GM18867 (cell line): ENCODE results near the gene ADAMTS4.

Source experiments
- ATAC-seq: cut with Tn5 transposase; IDR thresholded peaks from one replicate; pipeline ENCODE4 v1.9.1; 2021; ENCODE audit warnings: mild to moderate bottlenecking, moderate library complexity; ENCODE audit not compliant: unreplicated experiment

Gene ADAMTS4

GRCh38 chr1:161158316-161159010 lies 40.4 kb downstream of the ADAMTS4 start:
- peak; percentile 7 for ATAC-seq

- no peak for ATAC-seq
Measured at GRCh38 chr1:161157867-161158266, 41.0 kb downstream of the ADAMTS4 start.

DNA sequence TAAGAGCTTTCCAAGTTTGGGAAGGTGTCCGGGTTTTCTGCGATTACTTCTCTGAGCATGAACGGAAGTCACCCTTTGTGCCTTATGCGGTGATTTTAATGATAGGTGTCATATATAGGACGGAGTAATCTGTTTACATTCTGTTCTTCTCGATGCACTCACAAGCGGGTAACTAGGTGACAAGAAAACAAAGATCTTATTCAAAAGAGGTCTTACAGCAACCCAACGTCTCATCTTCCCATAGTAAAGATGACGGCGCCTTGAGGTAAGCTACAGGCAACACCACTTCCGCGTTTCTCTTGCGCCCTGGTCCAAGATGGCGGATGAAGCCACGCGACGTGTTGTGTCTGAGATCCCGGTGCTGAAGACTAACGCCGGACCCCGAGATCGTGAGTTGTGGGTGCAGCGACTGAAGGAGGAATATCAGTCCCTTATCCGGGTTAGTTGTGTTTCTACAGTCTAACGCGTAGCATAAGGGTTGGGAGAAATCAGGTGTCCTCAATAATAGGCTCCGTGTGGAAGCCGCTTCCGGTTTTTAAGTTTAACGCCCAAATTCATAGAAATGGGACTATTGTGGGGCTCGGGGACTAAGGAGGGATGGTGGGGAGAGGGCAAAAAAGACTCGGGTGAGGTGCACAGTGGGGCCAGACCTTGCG lies 45.0 kb downstream of the ADAMTS4 start, which contains the start of gene UFC1:
UFC1 (plus strand) TSS at position 297 of the 656 bp plus-strand sequence; CDS start at position 317, 20 bp downstream.
- ATAC-seq: peak; percentile 86

DNA sequence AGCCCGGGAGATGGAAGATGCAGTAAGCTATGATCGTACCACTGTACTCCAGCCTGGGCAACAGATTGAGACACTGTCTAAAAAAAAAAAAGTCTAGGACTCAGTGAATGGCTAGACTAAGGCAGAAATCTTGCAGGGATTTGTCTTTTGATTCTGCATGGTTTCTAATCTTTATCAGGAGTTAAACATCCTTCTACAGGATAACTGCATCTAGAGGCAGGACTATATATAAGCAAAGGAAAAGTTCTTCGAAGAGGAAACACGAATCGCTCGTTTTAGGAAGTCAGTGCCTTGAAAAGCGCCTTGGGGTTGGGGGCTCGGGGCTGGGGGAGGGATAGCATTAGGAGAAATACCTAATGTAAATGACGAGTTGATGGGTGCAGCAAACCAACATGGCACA lies 45.7 kb downstream of the ADAMTS4 start:
- ATAC-seq: no peak

DNA sequence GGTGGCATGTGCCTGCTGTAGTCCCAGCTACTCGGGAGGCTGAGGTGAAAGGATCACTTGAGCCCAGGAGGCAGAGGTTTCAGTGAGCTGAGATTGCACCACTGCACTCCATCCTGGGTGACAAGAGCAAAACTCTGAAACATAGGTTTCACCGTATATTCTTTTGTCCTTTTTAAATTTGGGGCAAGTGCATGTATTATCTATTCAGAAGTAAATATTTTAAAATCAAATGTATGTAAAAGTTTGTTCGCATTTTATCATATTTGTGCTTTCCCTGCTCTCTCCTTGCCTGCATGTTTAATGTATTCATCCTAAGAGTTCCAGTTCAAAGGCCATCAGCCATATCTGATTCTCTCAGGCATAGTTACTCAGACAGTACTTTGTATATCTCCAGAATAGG lies 53.0 kb downstream of the ADAMTS4 start:
- ATAC-seq: no peak

DNA sequence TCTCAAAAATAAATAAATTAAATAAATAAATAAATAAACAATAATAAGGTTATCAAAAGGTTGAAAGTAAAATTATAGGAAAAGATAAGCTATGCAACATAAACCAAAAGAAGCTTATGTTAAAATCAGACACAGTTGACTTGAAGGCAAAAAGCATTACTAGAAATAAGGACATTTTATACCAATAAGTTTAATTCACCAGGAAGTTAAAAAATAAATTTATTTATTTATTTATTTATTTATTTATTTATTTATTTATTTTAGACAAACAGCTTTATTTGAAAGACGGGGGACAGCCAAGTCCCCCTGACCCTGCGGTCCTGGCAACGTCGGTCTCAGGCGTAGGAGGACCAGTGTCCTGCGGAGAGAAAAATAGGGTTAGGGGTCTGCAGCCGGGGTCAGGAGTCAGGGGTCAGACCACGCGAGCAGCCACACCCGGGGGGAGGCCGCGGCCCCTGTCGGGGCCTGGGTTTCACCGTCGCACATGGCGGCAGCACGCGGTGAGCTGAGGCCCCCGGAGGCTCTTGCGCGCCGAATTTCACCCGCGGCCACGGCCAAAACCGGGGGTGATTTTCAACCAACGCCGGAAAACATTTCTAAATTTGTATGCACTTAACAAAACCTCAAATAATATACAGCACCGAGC lies 58.0 kb downstream of the ADAMTS4 start:
- ATAC-seq: no peak

DNA sequence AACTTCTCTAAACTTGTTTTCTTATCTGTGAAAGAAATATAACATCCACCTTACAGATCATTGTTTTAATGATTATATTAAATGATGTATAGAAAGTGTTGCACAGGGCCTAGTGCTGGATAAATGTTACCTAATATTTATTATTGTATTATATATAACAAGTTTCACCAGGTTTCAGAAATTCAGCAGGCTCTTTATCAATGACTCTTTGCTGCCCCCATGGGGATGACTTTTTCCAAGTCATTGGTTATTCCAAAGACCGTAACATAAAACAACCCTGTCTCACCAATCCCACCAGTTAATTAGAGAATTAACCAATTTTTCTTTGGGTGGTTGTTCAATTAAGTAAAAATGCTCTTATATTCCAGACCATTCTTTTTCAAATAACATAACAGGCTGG lies 59.1 kb downstream of the ADAMTS4 start:
- ATAC-seq: no peak

DNA sequence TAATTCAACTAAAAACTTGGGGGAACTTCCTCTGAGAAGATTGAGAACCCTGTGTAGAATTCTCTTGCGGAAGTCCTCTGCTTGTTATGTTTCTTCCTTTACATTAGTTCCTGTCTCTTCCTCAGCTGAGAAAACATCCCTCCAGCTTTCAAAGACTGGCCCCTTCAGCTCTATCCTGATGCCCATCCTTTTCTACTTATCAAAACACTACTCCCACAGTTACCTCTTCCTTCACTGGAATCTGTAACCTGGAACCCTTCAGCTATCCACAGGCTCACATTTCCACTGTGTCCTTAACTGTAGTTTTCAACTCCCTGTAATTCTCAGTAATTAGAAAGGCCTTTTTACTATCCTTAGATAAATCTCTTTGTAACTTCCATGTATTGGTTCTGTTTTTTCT lies 60.4 kb downstream of the ADAMTS4 start:
- ATAC-seq: no peak

DNA sequence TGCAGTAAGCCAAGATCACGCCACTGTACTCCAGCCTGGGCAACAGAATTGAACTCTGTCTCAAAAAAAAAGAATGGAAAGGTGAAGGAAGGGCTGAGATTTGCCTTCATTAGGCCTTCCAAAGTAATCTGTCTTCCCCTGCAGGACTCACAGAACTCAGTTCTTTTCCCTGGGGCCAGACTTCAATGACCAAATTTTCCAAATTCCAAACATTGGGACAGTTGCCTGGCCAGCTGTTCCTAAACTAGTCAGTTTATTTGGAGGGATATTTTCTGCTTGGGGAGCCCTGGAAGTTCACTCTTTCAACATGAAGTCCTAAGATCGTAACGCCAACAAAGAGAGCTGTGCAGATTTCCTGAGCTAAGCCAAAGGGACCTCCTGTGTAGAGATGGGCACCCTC lies 61.0 kb downstream of the ADAMTS4 start:
- ATAC-seq: no peak
